CD4-positive, alpha-beta T cell treated with Interleukin-17A for 1 hour (primary cell): ENCODE results near the gene MGP.

Experiments
- DNase-seq: peaks from one replicate; pipeline ENCODE4 v3.0.0-alpha.2; 2020

Gene MGP

GRCh38 chr12:14854586-14855183 is 31.0 kb downstream of the MGP start:
- DNase-seq = no peak

GRCh38 chr12:14853961-14854360 is 31.7 kb downstream of the MGP start:
- no peak for DNase-seq

- no peak for DNase-seq
These were observed 32.8 kb downstream of the MGP start for GRCh38 chr12:14852880-14853279.

GRCh38 chr12:14850929-14851663 is 34.6 kb downstream of the MGP start:
- no peak for DNase-seq

GRCh38 chr12:14849661-14850060 is 36.0 kb downstream of the MGP start:
- DNase-seq = no peak

GRCh38 chr12:14846876-14847580 is 38.6 kb downstream of the MGP start:
- no peak for DNase-seq

- no peak for DNase-seq
These were observed 39.5 kb downstream of the MGP start for GRCh38 chr12:14846042-14846587.

GRCh38 chr12:14845350-14845750 is 40.3 kb downstream of the MGP start:
- peak; percentile 74 for DNase-seq

GRCh38 chr12:14844401-14844800 is 41.3 kb downstream of the MGP start:
- no peak for DNase-seq

GRCh38 chr12:14843425-14843887 is 42.2 kb downstream of the MGP start, which contains the start of gene ART4:
Gene ART4 (minus strand): TSS chr12:14843526. CDS start chr12:14843113, 413 bp downstream.
- DNase-seq = no peak

- no peak for DNase-seq
These were observed 43.3 kb downstream of the MGP start for GRCh38 chr12:14842315-14842714.

- DNase-seq = no peak
These were observed 43.9 kb downstream of the MGP start for GRCh38 chr12:14841761-14842160.

GRCh38 chr12:14840616-14841015 is 45.0 kb downstream of the MGP start:
- no peak for DNase-seq

GRCh38 chr12:14839262-14839661 is 46.4 kb downstream of the MGP start:
- no peak for DNase-seq

- no peak for DNase-seq
These were observed 49.1 kb downstream of the MGP start for GRCh38 chr12:14836336-14837210.

GRCh38 chr12:14834509-14834908 is 51.1 kb downstream of the MGP start:
- no peak for DNase-seq

GRCh38 chr12:14833952-14834351 is 51.7 kb downstream of the MGP start:
- DNase-seq = no peak

GRCh38 chr12:14833336-14833735 is 52.3 kb downstream of the MGP start:
- DNase-seq = no peak
